ENCODE results near the gene SMPD2. TPM values are rescaled to one million over a fixed set of nuclear protein-coding genes. Genes with fewer than 3 reads are reported as not detected.

SMPD2 gene
- total RNA-seq, 3 donors from 2014 or later = 8.5 to 26.2 (median 12.1) TPM

- H3K27ac ChIP-seq = peak within 1 kb of the TSS; percentile 69 to 73
- peak within 1 kb of the TSS; percentile 62 to 82 (median 77) for H3K4me3 ChIP-seq
- H3K27me3 ChIP-seq = no peaks in the 10 kb centered on the region
- intact Hi-C loops (cut with DNase I; ENCODE audit: low total_unique reads) = no loop called here
- TF ChIP-seq POLR2A (IDR thresholded peaks at IDR 0.05) (no peak), POLR2AphosphoS5 (IDR thresholded peaks at IDR 0.05) (peak in 1 of 3 donors; percentile 9), CTCF (IDR thresholded peaks at IDR 0.05) (no peak)
- DNase-seq (ENCODE audit: low spot score in 2 of 2) = no peak
- H3K4me1 ChIP-seq = no peaks in the 10 kb centered on the region
- H3K9me3 ChIP-seq = no peaks in the 10 kb centered on the region
- H3K36me3 ChIP-seq = no peaks in the 10 kb centered on the region
These were observed 15.1 kb downstream of the SMPD2 start, which contains the start of gene MICAL1 for GRCh38 chr6:109455437-109456110. TSS of gene MICAL1 (minus strand) at chr6:109455772. CDS start at chr6:109454196, 1,576 bp downstream.

DNA sequence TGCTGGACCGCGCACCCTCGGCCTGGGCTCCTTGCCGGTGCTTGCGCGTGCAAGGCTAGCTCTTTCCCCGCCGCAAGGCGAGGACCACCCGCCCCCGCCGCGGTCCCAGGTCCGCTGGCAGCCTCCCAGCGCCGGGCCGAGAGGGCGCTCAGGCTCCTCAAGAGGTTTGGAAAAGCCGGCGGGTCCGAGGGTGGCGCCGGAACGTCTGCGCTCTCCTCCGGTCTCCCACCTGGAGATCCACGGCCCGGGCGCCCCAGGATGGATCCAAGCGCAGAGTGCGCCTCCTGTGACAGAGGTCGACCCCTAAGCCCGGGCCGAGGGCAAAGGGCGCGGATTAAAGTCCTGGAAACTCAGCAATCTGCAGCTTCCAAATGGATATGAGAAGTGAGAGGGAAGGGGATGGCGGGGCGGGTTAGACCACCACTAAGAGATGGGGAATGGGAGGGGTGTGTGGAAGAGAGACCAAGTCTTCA is 15.6 kb downstream of the SMPD2 start:
- H3K4me3 ChIP-seq = peak overlapping the region; percentile 62 to 82 (median 77)
- no peaks in the 10 kb centered on the region for H3K9me3 ChIP-seq
- peak overlapping the region; percentile 69 to 73 for H3K27ac ChIP-seq
- no peaks in the 10 kb centered on the region for H3K36me3 ChIP-seq
- no peak for DNase-seq (ENCODE audit: low spot score in 2 of 2)
- H3K27me3 ChIP-seq = no peaks in the 10 kb centered on the region
- TF ChIP-seq POLR2AphosphoS5 (IDR thresholded peaks at IDR 0.05) (no peak), POLR2A (IDR thresholded peaks at IDR 0.05) (no peak), CTCF (IDR thresholded peaks at IDR 0.05) (no peak)
- H3K4me1 ChIP-seq = no peaks in the 10 kb centered on the region
- intact Hi-C loops (cut with DNase I; ENCODE audit: low total_unique reads) = no loop called here

DNA sequence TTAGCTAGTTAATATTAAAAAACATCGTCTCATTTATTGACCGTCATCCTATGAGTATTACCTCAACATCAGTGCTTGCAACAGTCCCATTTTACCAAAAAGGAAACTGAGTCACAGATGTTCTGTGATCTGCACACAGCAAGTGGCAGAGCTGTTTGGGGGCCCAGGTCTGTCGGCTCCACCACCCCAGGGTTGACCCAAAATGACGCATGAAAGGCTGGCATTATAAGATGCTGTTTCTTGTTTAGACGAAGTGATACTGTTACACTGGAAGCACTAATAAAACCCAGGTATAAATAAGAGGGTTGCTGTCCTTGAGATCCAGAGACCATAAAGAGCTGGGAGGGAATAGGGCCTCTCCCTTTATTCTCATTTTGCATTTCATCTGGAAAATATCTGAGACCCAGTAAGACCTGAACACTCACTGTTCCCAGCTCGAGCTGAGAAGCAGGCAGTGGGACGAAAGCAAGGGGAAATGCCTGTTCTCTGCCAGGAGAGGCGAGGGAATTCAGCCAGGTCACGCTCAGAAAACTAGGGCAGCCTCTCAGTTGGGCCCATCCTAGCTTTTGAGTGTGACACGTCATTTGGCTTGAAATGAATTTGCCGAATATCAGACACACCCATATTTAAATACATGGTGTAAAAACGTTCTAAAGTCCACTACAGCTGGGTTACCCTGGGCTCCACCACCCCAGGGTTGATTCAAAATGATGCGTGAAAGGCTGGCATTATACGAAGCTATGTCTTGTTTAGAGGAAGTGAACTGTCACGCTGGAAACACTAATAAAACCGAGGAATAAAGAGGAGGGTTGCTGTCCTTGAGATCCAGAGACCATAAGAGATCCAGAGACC is 16.4 kb downstream of the SMPD2 start:
- H3K27ac ChIP-seq = peak overlapping the region; percentile 20 to 25
- no peaks in the 10 kb centered on the region for H3K27me3 ChIP-seq
- H3K4me3 ChIP-seq = peak overlapping the region in 1 of 3 donors; percentile 62
- TF ChIP-seq POLR2A (IDR thresholded peaks at IDR 0.05) = no peak
- no peak for TF ChIP-seq POLR2AphosphoS5 (IDR thresholded peaks at IDR 0.05)
- TF ChIP-seq CTCF (IDR thresholded peaks at IDR 0.05) = no peak
- H3K9me3 ChIP-seq = no peaks in the 10 kb centered on the region
- no peaks in the 10 kb centered on the region for H3K4me1 ChIP-seq
- no peaks in the 10 kb centered on the region for H3K36me3 ChIP-seq
- no peak for DNase-seq (ENCODE audit: low spot score in 2 of 2)
- intact Hi-C loops (cut with DNase I; ENCODE audit: low total_unique reads) = no loop called here

GRCh38 chr6:109457562-109457996 is 17.1 kb downstream of the SMPD2 start:
- intact Hi-C loops (cut with DNase I; ENCODE audit: low total_unique reads) = no loop called here

More at GRCh38 chr6:109457562-109457996, 17.1 kb downstream of the SMPD2 start:
- Histone ChIP-seq H3K4me1 (no peaks in the 10 kb centered on the region), H3K4me3 (no peak overlapping the region), H3K27ac (peak overlapping the region; percentile 20 to 25), H3K9me3 (no peaks in the 10 kb centered on the region), H3K27me3 (no peaks in the 10 kb centered on the region), H3K36me3 (no peaks in the 10 kb centered on the region)
- DNase-seq (ENCODE audit: low spot score in 2 of 2) = no peak
- TF ChIP-seq CTCF (IDR thresholded peaks at IDR 0.05) (no peak), POLR2AphosphoS5 (IDR thresholded peaks at IDR 0.05) (no peak), POLR2A (IDR thresholded peaks at IDR 0.05) (no peak)
